ENCODE results near the gene DCDC2B. TPM values are rescaled to one million over a fixed set of nuclear protein-coding genes. Genes with fewer than 3 reads are reported as not detected.

The DCDC2B gene
- total RNA-seq, 1 experiment from 2014 or later = 0.27 TPM

DNA sequence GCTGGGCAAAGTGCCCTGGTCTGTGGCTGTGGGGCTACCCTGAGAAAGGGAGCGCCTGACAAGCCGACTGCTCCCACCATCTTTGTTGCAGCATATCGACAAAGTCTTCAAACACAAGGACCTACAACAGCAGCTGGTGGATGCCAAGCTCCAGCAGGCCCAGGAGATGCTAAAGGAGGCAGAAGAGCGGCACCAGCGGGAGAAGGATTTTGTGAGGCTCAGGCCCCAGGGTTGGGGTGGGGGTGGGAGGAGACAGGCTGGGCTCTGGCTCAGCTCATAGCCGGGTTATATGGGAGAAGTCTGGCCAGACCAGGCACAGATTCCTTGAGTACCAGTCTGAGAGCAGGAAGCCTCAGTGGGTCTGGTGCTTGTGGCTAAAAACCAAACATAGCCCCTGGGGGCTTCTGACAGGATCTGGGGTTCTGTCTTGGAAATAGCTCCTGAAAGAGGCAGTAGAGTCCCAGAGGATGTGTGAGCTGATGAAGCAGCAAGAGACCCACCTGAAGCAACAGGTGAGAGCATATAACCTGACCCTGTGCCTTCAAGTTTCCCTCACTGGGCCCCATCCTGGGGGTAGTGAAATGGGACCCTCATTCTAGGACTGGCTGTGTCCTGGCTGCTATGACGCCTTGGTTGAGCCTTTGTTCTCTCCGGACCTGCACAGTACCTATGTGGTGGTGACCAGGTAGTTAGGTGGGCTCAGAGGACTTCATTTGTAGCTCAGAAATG lies 16.5 kb upstream of the DCDC2B start:
- ChIA-PET CTCF (no interaction called here), RAD21 (ENCODE audit: low non-redundant PET in 1 of 2, low total read pairs in 2 of 2, uncharacterized antibody in 2 of 2, unreplicated experiment in 2 of 2) (no interaction called here), POLR2A (no interaction called here)
- TF ChIP-seq, protein P1, sequence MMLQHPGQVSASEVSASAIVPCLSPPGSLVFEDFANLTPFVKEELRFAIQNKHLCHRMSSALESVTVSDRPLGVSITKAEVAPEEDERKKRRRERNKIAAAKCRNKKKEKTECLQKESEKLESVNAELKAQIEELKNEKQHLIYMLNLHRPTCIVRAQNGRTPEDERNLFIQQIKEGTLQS (IDR thresholded peaks at IDR 0.05) = no peak
- no peak for TF ChIP-seq EZH2phosphoT487 (IDR thresholded peaks at IDR 0.05; ENCODE audit: borderline replicate concordance)
- TF ChIP-seq, protein P2, sequence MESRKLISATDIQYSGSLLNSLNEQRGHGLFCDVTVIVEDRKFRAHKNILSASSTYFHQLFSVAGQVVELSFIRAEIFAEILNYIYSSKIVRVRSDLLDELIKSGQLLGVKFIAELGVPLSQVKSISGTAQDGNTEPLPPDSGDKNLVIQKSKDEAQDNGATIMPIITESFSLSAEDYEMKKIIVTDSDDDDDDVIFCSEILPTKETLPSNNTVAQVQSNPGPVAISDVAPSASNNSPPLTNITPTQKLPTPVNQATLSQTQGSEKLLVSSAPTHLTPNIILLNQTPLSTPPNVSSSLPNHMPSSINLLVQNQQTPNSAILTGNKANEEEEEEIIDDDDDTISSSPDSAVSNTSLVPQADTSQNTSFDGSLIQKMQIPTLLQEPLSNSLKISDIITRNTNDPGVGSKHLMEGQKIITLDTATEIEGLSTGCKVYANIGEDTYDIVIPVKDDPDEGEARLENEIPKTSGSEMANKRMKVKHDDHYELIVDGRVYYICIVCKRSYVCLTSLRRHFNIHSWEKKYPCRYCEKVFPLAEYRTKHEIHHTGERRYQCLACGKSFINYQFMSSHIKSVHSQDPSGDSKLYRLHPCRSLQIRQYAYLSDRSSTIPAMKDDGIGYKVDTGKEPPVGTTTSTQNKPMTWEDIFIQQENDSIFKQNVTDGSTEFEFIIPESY (IDR thresholded peaks at IDR 0.05; ENCODE audit: extremely low read depth, insufficient replicate concordance, low read length) = no peak
- no peak for TF ChIP-seq POLR2A (IDR thresholded peaks at IDR 0.05; ENCODE audit: borderline replicate concordance, extremely low read depth, insufficient read depth, insufficient read length)
- TF ChIP-seq YY1 (IDR thresholded peaks at IDR 0.05; ENCODE audit: extremely low read depth, insufficient replicate concordance, low read depth, low read length) = no peak
- no peak for TF ChIP-seq JUND (IDR thresholded peaks at IDR 0.05)
- no peak for TF ChIP-seq ELF1 (IDR thresholded peaks at IDR 0.05; ENCODE audit: borderline replicate concordance, low read depth)
- TF ChIP-seq, protein P3, sequence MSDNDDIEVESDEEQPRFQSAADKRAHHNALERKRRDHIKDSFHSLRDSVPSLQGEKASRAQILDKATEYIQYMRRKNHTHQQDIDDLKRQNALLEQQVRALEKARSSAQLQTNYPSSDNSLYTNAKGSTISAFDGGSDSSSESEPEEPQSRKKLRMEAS (IDR thresholded peaks at IDR 0.05) = no peak
- TF ChIP-seq SIN3A (IDR thresholded peaks at IDR 0.05; ENCODE audit: low read depth) = no peak
- no peak for TF ChIP-seq ZNF274 (IDR thresholded peaks at IDR 0.05; ENCODE audit: low read depth, low read length)
- TF ChIP-seq, protein P4, sequence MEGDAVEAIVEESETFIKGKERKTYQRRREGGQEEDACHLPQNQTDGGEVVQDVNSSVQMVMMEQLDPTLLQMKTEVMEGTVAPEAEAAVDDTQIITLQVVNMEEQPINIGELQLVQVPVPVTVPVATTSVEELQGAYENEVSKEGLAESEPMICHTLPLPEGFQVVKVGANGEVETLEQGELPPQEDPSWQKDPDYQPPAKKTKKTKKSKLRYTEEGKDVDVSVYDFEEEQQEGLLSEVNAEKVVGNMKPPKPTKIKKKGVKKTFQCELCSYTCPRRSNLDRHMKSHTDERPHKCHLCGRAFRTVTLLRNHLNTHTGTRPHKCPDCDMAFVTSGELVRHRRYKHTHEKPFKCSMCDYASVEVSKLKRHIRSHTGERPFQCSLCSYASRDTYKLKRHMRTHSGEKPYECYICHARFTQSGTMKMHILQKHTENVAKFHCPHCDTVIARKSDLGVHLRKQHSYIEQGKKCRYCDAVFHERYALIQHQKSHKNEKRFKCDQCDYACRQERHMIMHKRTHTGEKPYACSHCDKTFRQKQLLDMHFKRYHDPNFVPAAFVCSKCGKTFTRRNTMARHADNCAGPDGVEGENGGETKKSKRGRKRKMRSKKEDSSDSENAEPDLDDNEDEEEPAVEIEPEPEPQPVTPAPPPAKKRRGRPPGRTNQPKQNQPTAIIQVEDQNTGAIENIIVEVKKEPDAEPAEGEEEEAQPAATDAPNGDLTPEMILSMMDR (IDR thresholded peaks at IDR 0.05 in 2 of 3, conservative IDR thresholded peaks at IDR 0.05 in 1 of 3; ENCODE audit: borderline replicate concordance in 1 of 3, insufficient read depth in 1 of 3, low read depth in 2 of 3, low read length in 2 of 3) = no peak
- TF ChIP-seq, protein P5, sequence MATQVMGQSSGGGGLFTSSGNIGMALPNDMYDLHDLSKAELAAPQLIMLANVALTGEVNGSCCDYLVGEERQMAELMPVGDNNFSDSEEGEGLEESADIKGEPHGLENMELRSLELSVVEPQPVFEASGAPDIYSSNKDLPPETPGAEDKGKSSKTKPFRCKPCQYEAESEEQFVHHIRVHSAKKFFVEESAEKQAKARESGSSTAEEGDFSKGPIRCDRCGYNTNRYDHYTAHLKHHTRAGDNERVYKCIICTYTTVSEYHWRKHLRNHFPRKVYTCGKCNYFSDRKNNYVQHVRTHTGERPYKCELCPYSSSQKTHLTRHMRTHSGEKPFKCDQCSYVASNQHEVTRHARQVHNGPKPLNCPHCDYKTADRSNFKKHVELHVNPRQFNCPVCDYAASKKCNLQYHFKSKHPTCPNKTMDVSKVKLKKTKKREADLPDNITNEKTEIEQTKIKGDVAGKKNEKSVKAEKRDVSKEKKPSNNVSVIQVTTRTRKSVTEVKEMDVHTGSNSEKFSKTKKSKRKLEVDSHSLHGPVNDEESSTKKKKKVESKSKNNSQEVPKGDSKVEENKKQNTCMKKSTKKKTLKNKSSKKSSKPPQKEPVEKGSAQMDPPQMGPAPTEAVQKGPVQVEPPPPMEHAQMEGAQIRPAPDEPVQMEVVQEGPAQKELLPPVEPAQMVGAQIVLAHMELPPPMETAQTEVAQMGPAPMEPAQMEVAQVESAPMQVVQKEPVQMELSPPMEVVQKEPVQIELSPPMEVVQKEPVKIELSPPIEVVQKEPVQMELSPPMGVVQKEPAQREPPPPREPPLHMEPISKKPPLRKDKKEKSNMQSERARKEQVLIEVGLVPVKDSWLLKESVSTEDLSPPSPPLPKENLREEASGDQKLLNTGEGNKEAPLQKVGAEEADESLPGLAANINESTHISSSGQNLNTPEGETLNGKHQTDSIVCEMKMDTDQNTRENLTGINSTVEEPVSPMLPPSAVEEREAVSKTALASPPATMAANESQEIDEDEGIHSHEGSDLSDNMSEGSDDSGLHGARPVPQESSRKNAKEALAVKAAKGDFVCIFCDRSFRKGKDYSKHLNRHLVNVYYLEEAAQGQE (IDR thresholded peaks at IDR 0.05; ENCODE audit: low read depth) = no peak
- Histone ChIP-seq H3K9me3 (ENCODE audit: control insufficient read depth in 1 of 2, insufficient read depth in 1 of 2, low read depth in 1 of 2, low read length in 2 of 2) (no peaks in the 10 kb centered on the region), H3K27ac (ENCODE audit: low read depth, low read length) (no peak overlapping the region), H2AFZ (ENCODE audit: low read depth, low read length, poor library complexity, severe bottlenecking) (no peak overlapping the region), H3K4me3 (replicated peaks in 1 of 2; ENCODE audit: low read depth in 1 of 2, low read length in 2 of 2) (no peak overlapping the region), H3K4me2 (ENCODE audit: low read length) (no peak overlapping the region), H3K27me3 (ENCODE audit: insufficient read depth, low read length) (no peaks in the 10 kb centered on the region), H3K9ac (ENCODE audit: low read length) (no peak overlapping the region), H4K20me1 (ENCODE audit: insufficient read depth) (no peaks in the 10 kb centered on the region; the same call in 1 of the 2 replicates), H3K9me2 (ENCODE audit: insufficient read depth) (no peaks in the 10 kb centered on the region), H3K36me3 (ENCODE audit: control insufficient read depth in 1 of 2, insufficient read depth in 2 of 2, low read length in 2 of 2) (peaks cover 64 to 88% of the 10 kb centered on the region in 2 experiments), H3K4me1 (ENCODE audit: control insufficient read depth in 1 of 2, insufficient read depth in 2 of 2, low read length in 2 of 2) (no peaks in the 10 kb centered on the region), H3K79me2 (ENCODE audit: insufficient read depth, low read length) (peaks cover 25% of the 10 kb centered on the region; the same call in 1 of the 2 replicates)
- intact Hi-C loops (cut with micrococcal nuclease) = no loop called here
- no TSS peak for BruUV-seq (replicated peaks)
- ATAC-seq = no peak
- no peak for DNase-seq (ENCODE audit: low read depth, low spot score)

Measured in HCT116 (cell line).